ENCODE data around the gene PMPCA.

The PMPCA gene

DNA sequence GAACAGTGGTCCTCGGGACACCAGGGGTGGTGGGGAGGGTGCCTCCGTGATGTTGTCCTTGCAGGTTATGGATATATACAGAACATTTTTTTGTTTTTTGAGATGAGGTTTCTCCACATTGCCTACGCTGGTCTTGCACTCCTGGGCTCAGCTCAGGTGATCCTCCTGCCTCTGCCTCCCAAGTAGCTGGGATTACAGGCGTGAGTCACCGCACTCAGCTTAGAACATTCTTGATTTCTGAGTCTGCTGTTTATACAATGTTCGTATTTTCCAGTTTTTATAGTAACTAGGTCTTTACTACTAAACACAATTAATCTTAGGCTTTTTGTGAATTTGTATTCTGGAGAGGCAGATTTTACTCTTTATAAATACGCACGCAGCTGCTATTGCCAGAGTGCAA is 6.0 kb downstream of the PMPCA start:
- TF ChIP-seq CTCF (IDR thresholded peaks at IDR 0.05; ENCODE audit: insufficient read depth, low read length, poor library complexity, severe bottlenecking) (no peak), EZH2phosphoT487 (conservative IDR thresholded peaks at IDR 0.05; ENCODE audit: low read length) (no peak)
- H3K9me2 ChIP-seq (replicated peaks; ENCODE audit: insufficient read depth, low read length), result no peaks in the 10 kb centered on the region
- no peak overlapping the region for H3K9ac ChIP-seq (ENCODE audit: low read length)
- H3K4me2 ChIP-seq (ENCODE audit: low read depth, low read length, poor library complexity, severe bottlenecking), result no peak overlapping the region
- H3K36me3 ChIP-seq (ENCODE audit: low read length), result 0 out of 2 replicates have a peak, but pooled peaks cover 8% of the 10 kb centered on the region
- H3K27ac ChIP-seq (ENCODE audit: low read depth, low read length), result no peak overlapping the region
- H3K4me3 ChIP-seq (ENCODE audit: insufficient read depth, low read length, poor library complexity, severe bottlenecking), result no peak overlapping the region
- no peaks in the 10 kb centered on the region for H4K20me1 ChIP-seq (ENCODE audit: low read depth, low read length)
- no peak overlapping the region for H2AFZ ChIP-seq (ENCODE audit: low read depth, low read length, severe bottlenecking)
- no peaks in the 10 kb centered on the region for H3K9me3 ChIP-seq (ENCODE audit: insufficient read depth, low read length)
- no peaks in the 10 kb centered on the region for H3K27me3 ChIP-seq (ENCODE audit: low read length)
- peaks cover 18% of the 10 kb centered on the region for H3K79me2 ChIP-seq (ENCODE audit: insufficient read depth, low read length)
- H3F3A ChIP-seq (ENCODE audit: insufficient read depth), result no peaks in the 10 kb centered on the region

- H3K4me3 ChIP-seq (ENCODE audit: insufficient read depth, low read length, poor library complexity, severe bottlenecking), result no peak overlapping the region
- H2AFZ ChIP-seq (ENCODE audit: low read depth, low read length, severe bottlenecking), result no peak overlapping the region
- peaks cover 13% of the 10 kb centered on the region for H3K79me2 ChIP-seq (ENCODE audit: insufficient read depth, low read length)
- no peak overlapping the region for H3K4me2 ChIP-seq (ENCODE audit: low read depth, low read length, poor library complexity, severe bottlenecking)
- 0 out of 2 replicates have a peak, but pooled peaks cover 8% of the 10 kb centered on the region for H3K36me3 ChIP-seq (ENCODE audit: low read length)
- no peaks in the 10 kb centered on the region for H3K9me2 ChIP-seq (replicated peaks; ENCODE audit: insufficient read depth, low read length)
- H3K9me3 ChIP-seq (ENCODE audit: insufficient read depth, low read length), result no peaks in the 10 kb centered on the region
- no peak overlapping the region for H3K27ac ChIP-seq (ENCODE audit: low read depth, low read length)
- H3K27me3 ChIP-seq (ENCODE audit: low read length), result no peaks in the 10 kb centered on the region
- H3F3A ChIP-seq (ENCODE audit: insufficient read depth), result no peaks in the 10 kb centered on the region
- H4K20me1 ChIP-seq (ENCODE audit: low read depth, low read length), result no peaks in the 10 kb centered on the region
- TF ChIP-seq EZH2phosphoT487 (conservative IDR thresholded peaks at IDR 0.05; ENCODE audit: low read length) (no peak), CTCF (IDR thresholded peaks at IDR 0.05; ENCODE audit: insufficient read depth, low read length, poor library complexity, severe bottlenecking) (no peak)
- no peak overlapping the region for H3K9ac ChIP-seq (ENCODE audit: low read length)
These were observed 6.5 kb downstream of the PMPCA start for GRCh38 chr9:136416914-136417313.

- Histone ChIP-seq H2AFZ (ENCODE audit: low read depth, low read length, severe bottlenecking) (no peak overlapping the region), H3K4me3 (ENCODE audit: insufficient read depth, low read length, poor library complexity, severe bottlenecking) (no peak overlapping the region), H3K4me2 (ENCODE audit: low read depth, low read length, poor library complexity, severe bottlenecking) (no peak overlapping the region), H4K20me1 (ENCODE audit: low read depth, low read length) (no peaks in the 10 kb centered on the region), H3K9me3 (ENCODE audit: insufficient read depth, low read length) (no peaks in the 10 kb centered on the region), H3K9me2 (replicated peaks; ENCODE audit: insufficient read depth, low read length) (no peaks in the 10 kb centered on the region), H3K36me3 (ENCODE audit: low read length) (no peaks in the 10 kb centered on the region), H3K79me2 (ENCODE audit: insufficient read depth, low read length) (no peaks in the 10 kb centered on the region), H3F3A (ENCODE audit: insufficient read depth) (no peaks in the 10 kb centered on the region), H3K27me3 (ENCODE audit: low read length) (no peaks in the 10 kb centered on the region), H3K27ac (ENCODE audit: low read depth, low read length) (no peak overlapping the region), H3K9ac (ENCODE audit: low read length) (no peak overlapping the region)
- TF ChIP-seq CTCF (IDR thresholded peaks at IDR 0.05; ENCODE audit: insufficient read depth, low read length, poor library complexity, severe bottlenecking), result no peak
- no peak for TF ChIP-seq EZH2phosphoT487 (conservative IDR thresholded peaks at IDR 0.05; ENCODE audit: low read length)
These were observed 8.0 kb downstream of the PMPCA start for GRCh38 chr9:136418182-136419091.

Data from SU-DHL-6 (cell line).